ENCODE measurements around the gene ABHD17C.

DNA sequence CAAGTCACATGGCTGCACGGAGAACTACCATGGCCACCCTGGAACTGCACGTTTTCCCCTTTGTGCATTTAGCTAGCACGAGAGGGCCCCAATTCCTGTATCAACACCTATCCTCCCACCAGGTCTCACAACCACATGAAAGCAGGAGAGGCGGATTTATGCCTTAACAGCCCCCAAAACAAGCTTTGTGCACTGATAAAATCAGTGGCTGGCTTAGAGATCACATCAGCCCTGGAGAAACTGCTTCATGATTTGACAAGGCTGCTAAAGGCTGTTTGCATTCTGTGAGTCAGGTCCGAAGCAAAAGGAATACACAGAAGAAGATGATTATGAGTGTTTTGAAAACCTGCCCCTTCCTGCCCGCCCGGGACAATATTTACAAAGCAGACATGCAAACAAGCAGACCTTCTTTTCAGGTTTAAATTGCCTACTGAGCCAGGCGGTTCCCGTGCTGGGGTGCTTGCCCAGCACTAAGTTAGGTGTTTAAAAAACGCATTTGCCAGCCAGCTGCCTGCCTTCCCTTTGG, 109.9 kb downstream of the ABHD17C start:
- TF ChIP-seq SIN3A (IDR thresholded peaks at IDR 0.05; ENCODE audit: borderline replicate concordance, insufficient read depth, low read length) (no peak), POLR2AphosphoS5 (IDR thresholded peaks at IDR 0.05; ENCODE audit: low read depth, low read length) (no peak)
